ENCODE data around the gene PLXNA4.

- TF ChIP-seq CTCF (IDR thresholded peaks at IDR 0.05) (no peak), POLR2A (IDR thresholded peaks at IDR 0.05) (no peak)
These were observed 50.0 kb downstream of the PLXNA4 start for GRCh38 chr7:132526111-132526740.
